Parietal lobe (tissue), 1 donor: Measurements from ENCODE around the gene CCDC184. TPM values are rescaled to one million over a fixed set of nuclear protein-coding genes. Genes with fewer than 3 reads are reported as not detected.

Experiments
- total RNA-seq: library from RNA; depleted of rRNA; stranded (reverse); fragments of >200 nt; gene quantifications from one replicate; pipeline ENCODE4 v1.2.3, GENCODE V29; 2014

The CCDC184 gene
- 15.7 TPM for total RNA-seq

GRCh38 chr12:48183091-48183875 lies at the start of gene CCDC184:
Gene CCDC184, plus strand, starts transcription at chr12:48183644. Its CDS starts 479 bp downstream, at chr12:48184123.

DNA sequence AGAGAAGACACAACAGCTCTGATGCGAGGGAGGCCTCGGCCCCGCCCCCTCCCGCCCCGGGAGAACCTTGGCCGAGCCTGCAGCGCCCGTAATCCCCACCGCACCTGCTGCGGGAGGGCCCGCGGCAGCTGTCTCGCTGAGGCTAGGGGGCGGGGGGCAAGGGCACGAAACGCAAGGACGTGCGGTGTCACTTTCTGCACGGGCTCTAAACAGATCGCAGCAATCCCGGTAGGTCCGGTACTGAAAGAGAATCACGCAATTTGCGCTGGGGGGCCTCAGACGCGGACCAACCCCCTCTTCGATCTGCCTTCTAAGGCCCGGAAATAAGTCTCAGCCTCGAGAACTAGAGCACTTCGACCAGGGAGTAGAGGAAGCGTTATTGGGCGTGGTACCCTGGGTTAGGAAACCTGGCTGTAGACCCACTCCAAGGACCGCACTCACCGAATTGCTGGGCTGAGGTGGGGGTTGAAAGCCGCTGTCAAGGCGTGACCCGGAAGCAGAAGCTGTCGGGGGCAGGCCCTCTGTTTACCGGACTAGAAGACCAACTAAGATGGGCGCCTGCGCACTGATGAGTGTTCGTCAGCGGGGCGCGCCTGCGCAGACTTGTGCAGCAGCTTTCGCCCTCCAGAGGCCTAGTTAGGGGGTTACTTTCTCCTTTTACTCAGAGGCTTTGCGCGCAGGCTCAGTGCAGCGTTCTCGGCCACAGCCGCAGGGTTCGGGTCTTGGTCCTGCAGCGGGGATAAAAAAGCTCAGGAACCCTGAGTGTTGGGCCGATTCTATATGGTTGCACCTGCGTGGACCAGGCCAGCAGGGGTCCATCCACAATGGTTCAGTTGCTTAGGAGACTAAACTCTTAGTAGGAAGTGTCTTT lies 26.2 kb upstream of the CCDC184 start, which contains the start of gene ASB8:
Gene ASB8, minus strand, starts transcription at position 498 of the 871 bp plus-strand sequence. CDS start 4,019 bp downstream, outside the sequence.

GRCh38 chr12:48203192-48203591 lies 19.7 kb downstream of the CCDC184 start, which contains the start of gene OR10AD1:
Gene OR10AD1, minus strand, starts transcription at chr12:48203292. Its CDS starts 0 bp downstream, at chr12:48203292.

Other genes with a start within 250 kb of the CCDC184 start
- 86.7 TPM for gene TMEM106C, start 220.0 kb upstream of the CCDC184 start, total RNA-seq
- 0.31 TPM for gene COL2A1, start 179.2 kb upstream of the CCDC184 start, total RNA-seq
- gene SENP1, start 77.6 kb upstream of the CCDC184 start, total RNA-seq = 39.1 TPM
- 105 TPM for gene PFKM, start 64.3 kb upstream of the CCDC184 start, total RNA-seq
- 35.7 TPM for gene ASB8, start 26.1 kb upstream of the CCDC184 start, total RNA-seq
- gene OR10AD1, start 19.6 kb downstream of the CCDC184 start, total RNA-seq = not detected
- 49.5 TPM for gene ZNF641, start 167.3 kb downstream of the CCDC184 start, total RNA-seq